ENCODE measurements around the gene DOCK6. TPM values are rescaled to one million over a fixed set of nuclear protein-coding genes. Genes with fewer than 3 reads are reported as not detected.
A peak's percentile ranks its signal among the peaks of the same experiment; 100 is the strongest.

The DOCK6 gene
- total and polyA plus RNA-seq, 2 of the 13 experiments (the other 11 are each of a cell fraction or from before 2014, with no cell fraction given) = 5.4 to 38.1 TPM

GRCh38 chr19:11242864-11243797 lies 19.2 kb downstream of the DOCK6 start (continued):
- TF ChIP-seq ZFX (CRISPR knock-in tag; IDR thresholded peaks at IDR 0.05; ENCODE audit: low read depth) = peak; percentile 63
- TF ChIP-seq ZNF878 (CRISPR knock-in tag; IDR thresholded peaks at IDR 0.05) = peak; percentile 44; the same call in 1 of the 2 replicates
- no peak for TF ChIP-seq MTF1 (CRISPR knock-in tag; IDR thresholded peaks at IDR 0.05)
- TF ChIP-seq SOX5 (CRISPR knock-in tag; IDR thresholded peaks at IDR 0.05; ENCODE audit: borderline replicate concordance) = peak; percentile 44; the same call in 1 of the 2 replicates
- no peak for TF ChIP-seq ZNF567 (CRISPR knock-in tag; IDR thresholded peaks at IDR 0.05; ENCODE audit: borderline replicate concordance)
- TF ChIP-seq GTF2F1 (IDR thresholded peaks at IDR 0.05; ENCODE audit: low read length) = no peak
- TF ChIP-seq EEA1 (CRISPR knock-in tag; IDR thresholded peaks at IDR 0.05; ENCODE audit: borderline replicate concordance) = no peak
- TF ChIP-seq ZBTB2 (CRISPR knock-in tag; IDR thresholded peaks at IDR 0.05; ENCODE audit: low read depth) = no peak
- no peak for TF ChIP-seq ATF1 (CRISPR knock-in tag; IDR thresholded peaks at IDR 0.05)
- no peak for TF ChIP-seq SIN3B (IDR thresholded peaks at IDR 0.05; ENCODE audit: low read length)
- TF ChIP-seq SOX6 (IDR thresholded peaks at IDR 0.05) = no peak
- peak; percentile 30; the same call in 1 of the 2 replicates for TF ChIP-seq SOX6 (CRISPR knock-in tag; IDR thresholded peaks at IDR 0.05)
- peak; percentile 84 for TF ChIP-seq CTCF (CRISPR knock-in tag; IDR thresholded peaks at IDR 0.05)
- peak; percentile 55; the same call in 1 of the 2 replicates for TF ChIP-seq ZNF749 (CRISPR knock-in tag; IDR thresholded peaks at IDR 0.05; ENCODE audit: borderline replicate concordance)
- no peak for TF ChIP-seq ZBTB8A (CRISPR knock-in tag; IDR thresholded peaks at IDR 0.05; ENCODE audit: borderline replicate concordance, low read depth)
- TF ChIP-seq ZNF501 (CRISPR knock-in tag; IDR thresholded peaks at IDR 0.05) = no peak
- no peak for TF ChIP-seq NFE2L1 (CRISPR knock-in tag; IDR thresholded peaks at IDR 0.05; ENCODE audit: borderline replicate concordance)
- TF ChIP-seq SAFB2 (CRISPR knock-in tag; IDR thresholded peaks at IDR 0.05; ENCODE audit: borderline replicate concordance, low read depth) = no peak
- TF ChIP-seq ATF5 (CRISPR knock-in tag; IDR thresholded peaks at IDR 0.05; ENCODE audit: low read depth) = no peak
- TF ChIP-seq ZSCAN21 (CRISPR knock-in tag; IDR thresholded peaks at IDR 0.05; ENCODE audit: borderline replicate concordance) = peak; percentile 67; the same call in 1 of the 2 replicates
- peak; percentile 93 for TF ChIP-seq RBFOX2 (IDR thresholded peaks at IDR 0.05; ENCODE audit: low read depth, low read length)
- TF ChIP-seq ZNF691 (CRISPR knock-in tag; IDR thresholded peaks at IDR 0.05; ENCODE audit: borderline replicate concordance, low read depth) = peak; percentile 30; the same call in 1 of the 2 replicates
- no peak for TF ChIP-seq SRF (IDR thresholded peaks at IDR 0.05; ENCODE audit: low read depth, low read length)

Data from HepG2 (cell line).